ENCODE measurements around the gene DNMT3B.
"Not testable (repeated sequence)": the region's sequence is repeated elsewhere in the genome, so short reads cannot be mapped to it uniquely, and the experiment has no call there.

DNMT3B gene

GRCh38 chr20:32761417-32761830 is 761 bp upstream of the DNMT3B start:
- no peak for TF ChIP-seq BACH2 (CRISPR knock-in tag; IDR thresholded peaks at IDR 0.05; ENCODE audit: borderline replicate concordance)
- no peak for TF ChIP-seq GLIS3 (CRISPR knock-in tag; IDR thresholded peaks at IDR 0.05)
- ATAC-seq: no peak

- TF ChIP-seq ARNTL (CRISPR knock-in tag; IDR thresholded peaks at IDR 0.05; ENCODE audit: borderline replicate concordance, low read depth): no peak
- TF ChIP-seq CSRNP3 (CRISPR knock-in tag; IDR thresholded peaks at IDR 0.05): no peak
- TF ChIP-seq ZNF565 (CRISPR knock-in tag; conservative IDR thresholded peaks at IDR 0.05; ENCODE audit: low read depth): no peak
- TF ChIP-seq BACH2 (CRISPR knock-in tag; IDR thresholded peaks at IDR 0.05; ENCODE audit: borderline replicate concordance): no peak
- TF ChIP-seq ZNF70 (CRISPR knock-in tag; IDR thresholded peaks at IDR 0.05): no peak
- no peak for TF ChIP-seq OSR1 (CRISPR knock-in tag; IDR thresholded peaks at IDR 0.05)
- no peak for TF ChIP-seq TSHZ2 (CRISPR knock-in tag; IDR thresholded peaks at IDR 0.05)
- TF ChIP-seq ZC3H10 (CRISPR knock-in tag; IDR thresholded peaks at IDR 0.05): no peak
- TF ChIP-seq CSDC2 (CRISPR knock-in tag; IDR thresholded peaks at IDR 0.05): no peak
- TF ChIP-seq ZFP3 (CRISPR knock-in tag; IDR thresholded peaks at IDR 0.05): no peak
- no peak for TF ChIP-seq GLIS3 (CRISPR knock-in tag; IDR thresholded peaks at IDR 0.05)
- TF ChIP-seq TCF4 (CRISPR knock-in tag; IDR thresholded peaks at IDR 0.05; ENCODE audit: borderline replicate concordance): no peak
- TF ChIP-seq ESRRG (CRISPR knock-in tag; IDR thresholded peaks at IDR 0.05): no peak
- peak; percentile 24; the same call in 2 of the 3 replicates for ATAC-seq
Observed at GRCh38 chr20:32762754-32763201, 593 bp downstream of the DNMT3B start.

GRCh38 chr20:32763202-32764004 is 1.2 kb downstream of the DNMT3B start:
- TF ChIP-seq OSR1 (CRISPR knock-in tag; IDR thresholded peaks at IDR 0.05) (no peak), ZFP30 (CRISPR knock-in tag; IDR thresholded peaks at IDR 0.05) (no peak), PATZ1 (CRISPR knock-in tag; IDR thresholded peaks at IDR 0.05; ENCODE audit: borderline replicate concordance) (no peak), ZC3H10 (CRISPR knock-in tag; IDR thresholded peaks at IDR 0.05) (no peak), TCF4 (CRISPR knock-in tag; IDR thresholded peaks at IDR 0.05; ENCODE audit: borderline replicate concordance) (no peak), ESRRG (CRISPR knock-in tag; IDR thresholded peaks at IDR 0.05) (no peak)
- peak; percentile 29 for ATAC-seq

- no peak for ATAC-seq
- no peak for TF ChIP-seq SNAI2 (CRISPR knock-in tag; IDR thresholded peaks at IDR 0.05)
Observed at GRCh38 chr20:32764005-32764960, 2.1 kb downstream of the DNMT3B start.

- not testable (repeated sequence) for ATAC-seq
Observed at GRCh38 chr20:32765230-32765875, 3.2 kb downstream of the DNMT3B start.
